Measurements from ENCODE around the gene FBXO45.
A peak's percentile ranks its signal among the peaks of the same experiment; 100 is the strongest.
"Not testable (repeated sequence)": the region's sequence is repeated elsewhere in the genome, so short reads cannot be mapped to it uniquely, and the experiment has no call there.

FBXO45 gene

DNA sequence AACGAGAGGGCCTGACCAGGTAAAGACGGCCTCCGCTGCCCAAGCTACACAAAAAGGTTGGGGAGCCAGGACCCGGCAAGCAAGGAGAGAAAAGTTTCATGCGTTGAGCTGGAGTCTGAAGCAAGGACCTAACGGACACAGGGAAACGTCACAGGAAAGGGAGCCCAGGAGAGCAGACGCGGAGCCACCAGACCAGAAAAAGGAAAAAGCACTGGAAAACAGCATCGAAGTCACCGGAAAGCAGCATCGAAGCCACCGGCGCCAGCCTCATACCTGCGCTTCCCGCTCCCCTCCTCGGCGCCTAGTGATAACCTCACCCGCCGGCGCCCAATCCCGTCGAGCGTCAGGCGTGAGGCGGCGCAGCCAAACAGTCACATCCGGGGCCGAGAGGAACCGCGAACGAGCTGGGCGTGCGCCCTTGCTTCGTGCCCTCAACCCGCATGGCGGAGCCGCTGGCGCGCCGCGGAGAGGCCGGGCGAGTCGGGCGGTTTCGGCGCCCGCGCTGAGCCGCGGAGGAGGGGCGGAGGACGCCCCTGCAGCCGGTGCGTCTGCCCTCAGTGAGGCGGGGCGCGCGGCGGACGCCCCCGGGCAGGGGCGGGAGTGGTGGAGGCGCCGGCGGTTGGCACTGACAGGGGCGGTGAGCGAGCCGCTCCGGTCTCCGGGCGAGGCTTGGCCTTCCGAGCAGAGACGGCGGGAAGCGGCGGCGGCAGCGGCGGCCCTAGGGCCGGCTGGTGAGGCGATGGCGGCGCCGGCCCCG lies at the start of gene FBXO45, which contains the start of gene WDR53:
Gene FBXO45 (plus strand): TSS at position 415 of the 757 bp plus-strand sequence. CDS start 325 bp downstream, at position 740.
Gene WDR53 (minus strand): TSS at position 309 of the 757 bp plus-strand sequence. CDS start 7,079 bp downstream, outside the sequence.
- peak; percentile 95 for DNase-seq

GRCh38 chr3:196518966-196519717 lies 49.3 kb upstream of the FBXO45 start:
- peak; percentile 64 for DNase-seq

DNA sequence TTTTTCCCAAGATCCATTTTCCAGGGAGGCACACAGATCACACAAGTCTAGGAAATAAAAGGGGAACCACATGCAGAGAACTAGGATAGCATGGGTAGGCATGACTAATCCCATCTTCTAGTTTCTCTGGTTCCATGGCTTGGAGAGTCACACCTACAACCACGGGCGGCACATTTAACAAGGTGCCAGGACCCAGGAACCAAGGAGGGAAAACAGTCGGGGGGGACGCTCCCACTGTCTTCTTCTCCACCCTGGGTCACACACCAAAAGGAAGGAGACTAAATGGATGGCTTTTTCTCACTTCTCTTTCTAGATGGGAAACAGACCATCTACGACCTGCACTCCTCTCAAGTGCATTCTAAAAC lies 48.8 kb upstream of the FBXO45 start:
- no peak for DNase-seq

GRCh38 chr3:196521291-196521690 lies 47.2 kb upstream of the FBXO45 start:
- not testable (repeated sequence) for DNase-seq

DNA sequence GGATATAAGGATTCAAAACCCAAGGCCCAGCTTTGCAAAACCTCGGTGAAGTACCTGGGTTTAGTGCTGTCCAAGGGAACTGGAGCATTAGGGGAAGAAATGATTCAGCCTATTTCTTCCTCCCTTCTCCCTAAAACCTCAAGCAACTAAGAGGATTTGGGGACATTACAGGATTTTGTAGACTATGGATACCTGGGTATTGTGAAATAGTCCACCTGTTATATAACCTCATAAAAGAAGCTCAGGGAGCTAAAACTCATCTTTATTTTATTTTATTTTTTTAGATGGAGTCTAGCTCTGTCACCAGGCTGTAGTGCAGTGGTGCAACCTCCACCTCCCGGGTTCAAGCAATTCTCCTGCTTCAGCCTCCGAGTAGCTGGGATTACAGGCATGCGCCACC lies 44.6 kb upstream of the FBXO45 start:
- no peak for DNase-seq

DNA sequence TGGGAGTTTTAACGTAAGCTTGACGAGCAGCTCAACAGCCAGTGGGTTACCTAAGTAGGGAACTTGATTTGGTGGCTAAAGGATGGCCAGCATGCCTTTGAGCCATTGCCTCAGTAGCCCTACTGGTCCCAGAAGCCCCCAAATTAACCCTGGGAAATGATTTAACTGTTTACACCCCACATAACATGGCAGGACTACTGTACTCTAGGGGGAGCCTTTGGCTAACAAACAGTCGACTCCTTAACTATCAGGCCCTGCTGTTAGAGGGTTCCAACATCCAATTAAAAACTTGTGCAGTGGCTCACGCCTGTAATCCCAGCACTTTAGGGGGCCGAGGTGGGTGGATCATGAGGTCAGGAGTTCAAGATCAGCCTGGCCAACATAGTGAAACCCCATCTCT lies 43.9 kb upstream of the FBXO45 start:
- peak; percentile 22 for DNase-seq

DNA sequence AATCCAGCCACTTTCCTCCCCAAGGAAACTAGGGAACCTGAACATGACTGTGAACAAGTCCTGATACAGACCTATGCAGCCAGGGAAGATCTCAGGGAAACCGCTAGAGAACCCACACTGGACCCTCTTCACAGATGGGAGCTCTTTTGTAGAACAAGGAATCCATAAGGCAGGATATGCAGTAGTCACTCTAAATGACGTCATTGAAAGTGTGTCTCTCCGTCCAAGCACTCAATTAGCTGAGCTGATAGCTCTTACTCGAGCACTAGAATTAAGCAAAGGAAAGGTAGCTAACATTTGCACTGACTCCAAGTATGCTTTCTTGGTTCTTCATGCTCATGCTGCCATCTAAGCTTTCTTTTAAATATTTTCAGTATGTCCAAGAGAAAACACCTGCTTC lies 43.3 kb upstream of the FBXO45 start:
- no peak for DNase-seq

DNA sequence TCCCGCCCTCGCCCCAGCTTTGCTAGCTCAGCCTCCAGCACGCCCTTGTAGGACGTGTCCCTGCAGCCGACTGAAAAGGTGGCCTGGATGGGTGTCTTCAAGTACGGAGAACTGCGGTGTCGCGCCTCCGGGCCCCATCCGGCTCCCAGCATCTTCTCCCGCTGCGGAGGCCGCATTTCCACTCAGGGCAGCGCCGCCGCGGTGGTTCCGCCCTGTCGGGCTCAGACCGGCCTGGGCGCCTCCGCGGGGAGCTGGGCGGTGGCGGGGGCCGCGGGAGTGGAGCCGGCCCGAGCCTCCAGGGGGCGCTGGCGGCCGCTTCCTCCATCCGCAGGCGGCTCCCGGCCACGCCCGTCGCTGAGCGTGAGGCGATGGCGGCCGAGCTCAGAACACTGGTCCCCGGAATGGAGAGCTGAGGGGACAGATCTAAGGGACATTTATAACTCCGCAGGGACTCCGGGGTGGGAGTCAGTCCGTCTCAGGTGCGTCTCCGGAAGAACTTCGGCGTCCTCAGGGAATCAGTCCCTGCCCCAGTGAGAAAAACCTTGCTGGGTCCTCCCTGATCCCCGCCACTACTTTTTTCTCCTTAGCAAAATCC lies 39.7 kb upstream of the FBXO45 start:
- peak; percentile 73 for DNase-seq

- no peak for DNase-seq
Observed at GRCh38 chr3:196531418-196531817, 37.0 kb upstream of the FBXO45 start.

DNA sequence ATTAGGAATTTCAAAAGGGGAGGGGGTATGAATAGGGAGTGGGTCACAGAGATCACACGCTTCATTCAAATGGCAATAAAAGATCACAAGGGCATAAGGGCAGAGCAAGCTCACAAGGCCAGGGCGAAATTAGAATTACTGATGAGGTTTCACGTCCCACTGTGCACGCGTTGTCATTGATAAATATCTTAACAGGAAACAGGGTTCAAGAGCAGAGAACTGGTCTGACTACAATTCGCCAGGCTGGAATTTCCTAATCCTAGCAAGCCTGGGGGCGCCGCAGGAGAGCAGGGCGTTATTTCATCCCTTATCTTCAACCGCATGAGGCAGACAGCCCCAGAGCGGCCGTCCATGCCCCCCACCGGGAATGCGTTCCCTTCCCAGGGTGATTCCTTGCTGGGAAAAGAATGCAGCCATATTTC lies 35.2 kb upstream of the FBXO45 start:
- DNase-seq = no peak

- DNase-seq = no peak
Observed at GRCh38 chr3:196537319-196537984, 31.0 kb upstream of the FBXO45 start.

GRCh38 chr3:196541684-196542445 lies 26.6 kb upstream of the FBXO45 start:
- no peak for DNase-seq

DNA sequence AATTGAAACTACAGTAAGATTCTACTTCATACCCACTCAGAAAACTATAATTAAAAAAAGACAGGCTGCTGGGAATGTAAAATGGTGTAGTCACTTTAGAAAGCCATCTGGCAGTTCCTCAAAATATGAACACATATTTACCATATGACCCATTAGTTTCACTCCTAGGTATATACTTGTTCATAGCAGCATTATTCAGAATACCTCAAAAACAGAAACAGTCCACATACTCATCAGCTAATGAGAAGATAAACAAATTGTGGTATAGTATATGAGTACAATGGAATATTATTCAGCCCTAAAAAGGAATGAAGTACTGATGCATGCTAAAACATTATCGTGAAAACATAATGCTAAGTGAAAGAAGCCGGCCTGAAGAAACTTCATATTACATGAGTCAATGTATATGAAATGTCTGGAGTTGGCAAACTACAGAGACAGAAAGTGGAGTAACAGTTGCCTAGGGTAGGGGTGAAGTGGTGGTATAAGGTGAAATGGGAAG lies 23.9 kb upstream of the FBXO45 start:
- DNase-seq = no peak

GRCh38 chr3:196546537-196546936 lies 21.9 kb upstream of the FBXO45 start:
- no peak for DNase-seq

DNA sequence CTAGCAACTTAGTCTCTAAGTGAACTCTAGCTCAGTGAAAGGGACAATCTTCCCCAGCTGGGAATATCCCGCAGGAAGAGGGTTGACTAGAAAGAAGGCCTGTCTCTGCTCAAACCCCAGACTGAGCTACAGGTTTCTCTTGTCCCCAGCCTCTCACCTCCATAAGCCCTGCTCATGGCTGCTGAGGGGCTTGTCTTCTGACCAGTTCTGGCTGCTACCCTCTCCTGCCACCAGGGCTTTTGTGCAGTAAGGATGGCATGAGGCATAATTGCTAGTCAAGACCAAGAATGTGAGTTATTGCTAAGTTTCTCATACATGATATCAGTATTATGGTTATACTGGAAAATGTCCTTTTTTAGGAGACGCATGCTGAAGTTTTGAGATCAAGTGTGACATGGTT lies 21.4 kb upstream of the FBXO45 start:
- DNase-seq = no peak

DNA sequence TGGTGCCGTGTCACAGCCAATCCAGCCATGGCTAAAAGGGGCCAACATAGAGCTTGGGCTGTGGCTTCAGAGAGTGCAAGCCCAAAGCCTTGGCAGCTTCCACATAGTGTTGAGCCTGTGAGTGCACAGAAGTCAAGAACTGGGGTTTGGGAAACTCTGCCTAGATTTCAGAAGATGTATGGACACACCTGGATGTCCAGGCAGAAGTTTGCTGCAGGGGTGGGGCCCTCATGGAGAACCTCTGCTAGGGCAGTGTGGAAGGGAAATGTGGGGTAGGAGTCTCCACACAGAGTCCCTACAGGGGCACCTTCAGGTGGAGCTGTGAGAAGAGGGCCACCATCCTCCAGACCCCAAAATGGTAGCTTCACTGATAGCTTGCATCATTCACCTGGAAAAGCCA lies 19.1 kb upstream of the FBXO45 start:
- not testable (repeated sequence) for DNase-seq

DNA sequence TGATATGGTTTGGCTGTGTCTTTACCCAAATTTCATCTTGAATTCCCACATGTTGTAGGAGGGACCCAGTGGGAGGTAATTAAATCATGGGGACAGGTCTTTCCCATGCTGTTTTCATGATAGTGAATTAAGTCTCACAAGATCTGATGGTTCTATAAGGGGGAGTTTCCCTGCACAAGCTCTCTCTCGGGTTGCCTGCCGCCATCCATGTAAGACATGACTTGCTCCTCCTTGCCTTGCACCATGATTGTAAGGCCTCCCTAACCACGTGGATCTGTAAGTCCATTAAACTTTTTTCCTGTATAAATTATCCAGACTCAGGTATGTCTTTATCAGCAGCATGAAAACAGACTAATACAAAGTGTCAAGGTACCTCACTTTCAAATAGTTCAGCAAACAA lies 18.3 kb upstream of the FBXO45 start:
- DNase-seq = not testable (repeated sequence)

- no peak for DNase-seq
Observed at GRCh38 chr3:196552253-196552652, 16.2 kb upstream of the FBXO45 start.

GRCh38 chr3:196553551-196553950 lies 14.9 kb upstream of the FBXO45 start:
- no peak for DNase-seq

DNA sequence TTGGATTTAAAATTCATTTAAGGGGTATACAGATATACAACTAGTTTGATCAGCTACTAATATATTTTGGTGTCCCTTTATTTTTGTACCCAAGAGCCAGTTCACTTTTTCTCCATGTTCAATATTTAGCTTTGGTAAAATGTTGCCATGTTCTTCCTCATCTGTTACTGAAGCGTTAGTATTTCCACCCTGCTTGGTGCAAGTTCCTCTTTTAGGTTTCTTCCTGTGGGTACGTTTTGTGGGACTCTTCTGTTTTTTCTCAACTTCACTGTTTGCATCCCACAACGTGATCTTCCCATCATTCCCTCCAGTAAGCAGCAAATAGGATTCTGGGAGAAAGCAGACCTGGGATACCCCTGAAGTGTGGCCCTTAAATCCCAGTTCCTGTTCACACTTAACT lies 14.3 kb upstream of the FBXO45 start:
- DNase-seq = no peak

GRCh38 chr3:196555295-196555694 lies 13.2 kb upstream of the FBXO45 start:
- DNase-seq = no peak

DNA sequence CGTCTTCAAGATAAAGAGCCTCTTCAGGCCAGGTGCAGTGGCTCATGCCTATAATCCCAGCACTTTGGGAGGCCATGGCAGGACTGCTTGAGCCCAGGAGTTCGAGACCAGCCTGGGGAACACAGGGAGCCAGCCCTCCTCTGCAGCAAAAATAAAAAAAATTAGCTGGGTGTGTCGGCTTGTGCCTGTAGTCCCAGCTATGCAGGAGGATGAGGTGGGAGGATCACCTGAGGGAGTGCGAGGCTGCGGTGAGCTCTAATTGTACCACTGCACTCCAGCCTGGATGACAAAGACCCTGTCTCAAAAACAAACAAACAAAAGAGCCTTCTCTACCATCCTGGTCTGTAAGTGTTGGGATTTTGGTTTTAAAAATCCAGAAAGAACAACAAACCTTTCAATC lies 11.2 kb upstream of the FBXO45 start:
- no peak for DNase-seq

Data from NCI-H2171 treated with DMSO at 0.1 percent for 48 hours (cell line).